H1 (cell line): ENCODE results near the gene CPZ. TPM values are rescaled to one million over a fixed set of nuclear protein-coding genes. Genes with fewer than 3 reads are reported as not detected.

Source experiments
- CTCF ChIA-PET: fragments of 300-600 bp; sonication (Branson Sonifier 250); formaldehyde crosslinking; loops from one replicate; lab custom pipeline; 2021; ENCODE audit not compliant: partially characterized antibody; lab: Charles Lee
- POLR2A ChIA-PET: fragments of 300-600 bp; sonication (Branson Sonifier 250); formaldehyde crosslinking; loops from one replicate; lab custom pipeline; 2021; ENCODE audit warnings: inconsistent platforms; ENCODE audit not compliant: partially characterized antibody; lab: Charles Lee
- DNase-seq, 2 experiments: peaks; one replicate each; pipeline versions ENCODE4 v3.0.0 to v3.0.0-alpha.2; 2010 to 2022; ENCODE audit warnings: low spot score in 2 of 2, low read depth in 1 of 2, mixed read lengths in 1 of 2
- FAIRE-seq: peaks from 2 replicates; lab custom pipeline; 2011; peaks lifted over from hg19 to GRCh38; lab: Jason Lieb, UNC
- H2AFZ ChIP-seq: 2 replicates; pipeline ENCODE4 v1.8.1; 2012; ENCODE audit warnings: low read length, inconsistent platforms
- H2AK5ac ChIP-seq: 2 replicates; pipeline ENCODE4 v1.6.1; 2013; ENCODE audit warnings: low read depth, low read length
- H2BK120ac ChIP-seq: replicated peaks from 2 replicates; pipeline ENCODE3; 2013; ENCODE audit warnings: low read depth, low read length, inconsistent platforms
- H2BK12ac ChIP-seq: 2 replicates; pipeline ENCODE4 v1.6.1; 2013; ENCODE audit warnings: low read depth, low read length
- H2BK15ac ChIP-seq: 2 replicates; pipeline ENCODE4 v1.6.1; 2013; ENCODE audit warnings: low read length
- H2BK20ac ChIP-seq: 2 replicates; pipeline ENCODE4 v1.6.1; 2013; ENCODE audit warnings: low read length
- H2BK5ac ChIP-seq: 2 replicates; pipeline ENCODE4 v1.6.1; 2013; ENCODE audit warnings: low read depth, low read length
- H3K14ac ChIP-seq: 2 replicates; pipeline ENCODE4 v1.6.1; 2013; ENCODE audit warnings: inconsistent platforms; ENCODE audit not compliant: insufficient read length
- H3K18ac ChIP-seq: 2 replicates; pipeline ENCODE4 v1.6.1; 2013; ENCODE audit warnings: low read length; ENCODE audit errors: extremely low read depth
- H3K23ac ChIP-seq: 2 replicates; pipeline ENCODE4 v1.6.1; 2013; ENCODE audit warnings: inconsistent platforms; ENCODE audit not compliant: insufficient read length
- H3K23me2 ChIP-seq: 2 replicates; pipeline ENCODE4 v1.6.1; 2013; ENCODE audit warnings: low read depth, low read length
- H3K27ac ChIP-seq: 2 replicates; pipeline ENCODE4 v1.6.1; 2011; ENCODE audit warnings: low read depth, low read length, inconsistent platforms
- H3K27me3 ChIP-seq, 4 experiments: replicated peaks in 1 of 4; 1 replicate in 1 of 4; 2 replicates in 3 of 4; pipeline versions ENCODE4 v1.6.1 to v1.8.1; 2011 to 2013; ENCODE audit warnings: low read length in 3 of 4, mild to moderate bottlenecking in 3 of 4, inconsistent platforms in 2 of 4, mixed read lengths in 2 of 4, moderate library complexity in 1 of 4; ENCODE audit not compliant: control insufficient read depth in 3 of 4, insufficient read depth in 3 of 4; ENCODE audit errors: extremely low read depth in 1 of 4
- H3K36me3 ChIP-seq, 4 experiments: 2 replicates each; pipeline versions ENCODE4 v1.6.1 to v1.8.1; 2011 to 2013; ENCODE audit warnings: mild to moderate bottlenecking in 4 of 4, low read length in 3 of 4, moderate library complexity in 2 of 4, control low read depth in 1 of 4, inconsistent platforms in 1 of 4; ENCODE audit not compliant: insufficient read depth in 4 of 4, control insufficient read depth in 2 of 4
- H3K4ac ChIP-seq: replicated peaks from 2 replicates; pipeline ENCODE3; 2013; ENCODE audit warnings: low read length, low read depth, mixed read lengths, inconsistent platforms; ENCODE audit not compliant: insufficient read length
- H3K4me1 ChIP-seq, 4 experiments: replicated peaks in 1 of 4; 1 replicate in 1 of 4; 2 replicates in 3 of 4; pipeline versions ENCODE4 v1.6.1 to v1.8.1; 2011 to 2013; ENCODE audit warnings: low read length in 3 of 4, inconsistent platforms in 2 of 4, mixed read lengths in 1 of 4; ENCODE audit not compliant: insufficient read depth in 4 of 4, control insufficient read depth in 3 of 4
- H3K4me2 ChIP-seq, 2 experiments: 2 replicates each; pipeline versions ENCODE4 v1.6.1 to v1.8.1; 2011 to 2013; ENCODE audit warnings: low read depth in 2 of 2, low read length in 2 of 2, control low read depth in 1 of 2, inconsistent platforms in 1 of 2, mild to moderate bottlenecking in 1 of 2; ENCODE audit not compliant: insufficient read depth in 1 of 2
- H3K4me3 ChIP-seq, 4 experiments: fragments of 200-600, 300-600 bp in 1 of 4; sonication (generic), shearing (Covaris generic), sonication (Bioruptor Twin) in 1 of 4; 2 replicates each; pipeline versions ENCODE4 v1.5.1 to v1.8.1; 2011 to 2016; ENCODE audit warnings: low read length in 4 of 4, low read depth in 3 of 4, control low read depth in 2 of 4, inconsistent platforms in 2 of 4, mild to moderate bottlenecking in 2 of 4, mixed read lengths in 1 of 4, moderate library complexity in 1 of 4; ENCODE audit not compliant: insufficient read depth in 2 of 4; ENCODE audit errors: extremely low read depth in 1 of 4
- H3K56ac ChIP-seq: replicated peaks from 2 replicates; pipeline ENCODE3; 2013; ENCODE audit warnings: low read depth, mild to moderate bottlenecking, mixed read lengths, low read length, inconsistent platforms; ENCODE audit not compliant: insufficient read length
- H3K79me1 ChIP-seq: 2 replicates; pipeline ENCODE4 v1.6.1; 2013; ENCODE audit warnings: low read depth, low read length, control low read depth
- H3K79me2 ChIP-seq, 2 experiments: 2 replicates each; pipeline versions ENCODE4 v1.6.1 to v1.8.1; 2012 to 2013; ENCODE audit warnings: low read length in 2 of 2, mild to moderate bottlenecking in 2 of 2, inconsistent platforms in 1 of 2; ENCODE audit not compliant: insufficient read depth in 2 of 2, control insufficient read depth in 1 of 2
- H3K9ac ChIP-seq, 4 experiments: replicated peaks in 1 of 4; 1 replicate in 1 of 4; 2 replicates in 3 of 4; pipeline versions ENCODE4 v1.6.1 to v1.8.1; 2011 to 2013; ENCODE audit warnings: low read depth in 3 of 4, low read length in 3 of 4, control low read depth in 2 of 4, mild to moderate bottlenecking in 2 of 4, moderate library complexity in 2 of 4, inconsistent platforms in 1 of 4; ENCODE audit errors: extremely low read depth in 1 of 4
- H3K9me3 ChIP-seq, 2 experiments: 2 replicates each; pipeline versions ENCODE4 v1.6.1 to v1.8.1; 2012 to 2013; ENCODE audit warnings: mild to moderate bottlenecking in 2 of 2, moderate library complexity in 2 of 2, control low read depth in 1 of 2, inconsistent platforms in 1 of 2, low read depth in 1 of 2, low read length in 1 of 2, mixed read lengths in 1 of 2; ENCODE audit not compliant: insufficient read depth in 2 of 2
- H4K20me1 ChIP-seq, 2 experiments: replicated peaks in 1 of 2; 2 replicates each; pipeline versions ENCODE3 to v1.8.1; 2011 to 2013; ENCODE audit warnings: inconsistent platforms in 2 of 2, low read length in 2 of 2, mild to moderate bottlenecking in 1 of 2; ENCODE audit not compliant: insufficient read depth in 2 of 2, control insufficient read depth in 1 of 2
- H4K5ac ChIP-seq: 2 replicates; pipeline ENCODE4 v1.6.1; 2013; ENCODE audit warnings: low read length, low read depth, mixed read lengths, inconsistent platforms; ENCODE audit not compliant: insufficient read length
- H4K8ac ChIP-seq: 2 replicates; pipeline ENCODE4 v1.8.0; 2013; ENCODE audit warnings: mild to moderate bottlenecking, moderate library complexity, low read length, inconsistent platforms; ENCODE audit not compliant: insufficient read depth; ENCODE audit errors: extremely low read depth
- H4K91ac ChIP-seq: replicated peaks from 2 replicates; pipeline ENCODE3; 2013; ENCODE audit warnings: low read length, mixed read lengths, inconsistent platforms; ENCODE audit not compliant: insufficient read length
- NRF1 ChIP-seq: IDR thresholded peaks from 2 replicates; pipeline ENCODE4 v1.6.1; 2011; ENCODE audit warnings: mild to moderate bottlenecking, low read depth, low read length, improper control_type of control experiment
- WGBS, 2 experiments: shearing (Covaris generic) in 1 of 2; methylation state at CpG; one replicate each; pipeline versions ENCODE4 v1.1.6 to v1.1.7; 2013 to 2015; ENCODE audit warnings: low lambda C conversion rate in 2 of 2, mixed read lengths in 2 of 2, inconsistent platforms in 1 of 2, low coverage in 1 of 2, missing lambda C conversion rate in 1 of 2; ENCODE audit not compliant: insufficient replicate concordance in 2 of 2, insufficient coverage in 1 of 2, insufficient read length in 1 of 2; ENCODE audit errors: extremely low coverage in 1 of 2, missing lambda C conversion rate in 1 of 2; 5-methylcytosine and 5-hydroxymethylcytosine counted together
- polyA plus RNA-seq, 7 experiments: library from polyadenylated mRNA; depleted of rRNA in 3 of 7; stranded (reverse) in 5 of 7; unstranded in 2 of 7; fragments of >200 nt in 5 of 7; fragments of 200-250 nt in 2 of 7; gene quantifications; 1 replicate in 5 of 7; 2 replicates in 1 of 7; 4 replicates in 1 of 7; pipeline versions ENCODE4 v1.2.1 to v1.2.3, GENCODE V29; 2011 to 2013; ENCODE audit warnings: missing spikeins in 2 of 7, mixed read lengths in 2 of 7
- total RNA-seq: library from RNA; stranded (reverse); fragmentation: NEBNext Ultra II Directional; extraction: Animal tissue kit (Norgen Biotek cat#: 25700); gene quantifications from 2 replicates; pipeline ENCODE4 v1.2.1, GENCODE V29; 2021
- TF ChIP-seq, protein P1 (sequence below): IDR thresholded peaks from 2 replicates; pipeline ENCODE4 v1.6.1; 2012; ENCODE audit warnings: inconsistent platforms

CPZ gene
- total and polyA plus RNA-seq, 2 of the 8 experiments (the other 6 are each of a cell fraction or from before 2014, with no cell fraction given) = 28.8 to 40.7 TPM

DNA sequence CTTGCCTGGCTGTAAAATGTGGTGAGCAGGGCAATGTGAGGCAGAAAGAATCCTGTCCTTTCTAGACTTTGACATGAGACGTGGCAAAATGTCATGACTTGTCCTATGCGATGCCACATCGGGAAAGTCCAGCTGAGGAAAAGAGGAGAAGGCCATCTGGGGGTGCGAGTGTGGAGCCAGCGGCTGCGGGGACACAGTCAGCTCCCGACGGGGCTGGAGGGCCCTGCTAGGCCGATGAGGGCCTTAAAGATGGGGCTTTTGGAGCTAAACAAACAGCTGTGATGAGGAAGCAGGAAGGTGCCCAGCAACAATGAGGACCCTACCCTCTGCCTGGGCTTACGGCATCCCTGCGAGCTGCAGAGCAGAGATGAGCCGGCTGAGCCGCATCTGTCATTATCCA, 7.7 kb downstream of the CPZ start:
- H2BK15ac ChIP-seq = no peak overlapping the region
- H3K18ac ChIP-seq = no peak overlapping the region
- H3K23me2 ChIP-seq = peaks cover 2% of the 10 kb centered on the region; the same call in 1 of the 2 replicates
- H3K4me3 ChIP-seq = no peak overlapping the region
- H2BK12ac ChIP-seq = no peak overlapping the region
- peaks cover 10% of the 10 kb centered on the region; the same call in 1 of the 2 replicates for H3K79me1 ChIP-seq
- H3K4me2 ChIP-seq = no peak overlapping the region
- H3K14ac ChIP-seq = no peak overlapping the region
- H3K9ac ChIP-seq = no peak overlapping the region
- H2BK120ac ChIP-seq = no peak overlapping the region
- ChIA-PET POLR2A (no interaction called here), CTCF (interaction anchor here (1.1 to 2.1 kb wide), 3 partner anchors 14 to 204 kb away, joined by 3 to 11 read pairs (median 4); no protein-coding TSS in a partner anchor)
- H4K20me1 ChIP-seq = peaks cover 10 to 19% of the 10 kb centered on the region in 2 experiments
- peaks cover 0 to 14% of the 10 kb centered on the region in 2 experiments; a peak in 1 of 4 replicates for H3K79me2 ChIP-seq
- H2AFZ ChIP-seq = no peak overlapping the region
- no peak for TF ChIP-seq NRF1
- TF ChIP-seq, protein P1, sequence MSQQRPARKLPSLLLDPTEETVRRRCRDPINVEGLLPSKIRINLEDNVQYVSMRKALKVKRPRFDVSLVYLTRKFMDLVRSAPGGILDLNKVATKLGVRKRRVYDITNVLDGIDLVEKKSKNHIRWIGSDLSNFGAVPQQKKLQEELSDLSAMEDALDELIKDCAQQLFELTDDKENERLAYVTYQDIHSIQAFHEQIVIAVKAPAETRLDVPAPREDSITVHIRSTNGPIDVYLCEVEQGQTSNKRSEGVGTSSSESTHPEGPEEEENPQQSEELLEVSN = no peak
- no peak overlapping the region for H2AK5ac ChIP-seq
- no peak overlapping the region for H4K91ac ChIP-seq
- no peak overlapping the region for H4K8ac ChIP-seq
- no peak for DNase-seq
- H3K36me3 ChIP-seq = peaks cover 0 to 12% (median 7%) of the 10 kb centered on the region in 4 experiments; a peak in 4 of 8 replicates
- no peak overlapping the region for H4K5ac ChIP-seq
- H2BK20ac ChIP-seq = no peak overlapping the region
- no peak for FAIRE-seq
- H3K23ac ChIP-seq = no peak overlapping the region
- WGBS, 2 experiments = 93% methylated on average over 13 of the region's 13 CpGs; no CpG with 5 or more reads in 1 of the 2 experiments
- no peaks in the 10 kb centered on the region for H3K4me1 ChIP-seq
- H2BK5ac ChIP-seq = no peak overlapping the region
- H3K4ac ChIP-seq = no peak overlapping the region
- no peak overlapping the region for H3K27ac ChIP-seq
- no peaks in the 10 kb centered on the region for H3K27me3 ChIP-seq
- no peak overlapping the region for H3K56ac ChIP-seq
- no peaks in the 10 kb centered on the region for H3K9me3 ChIP-seq
